Small intestine (tissue), 7 donors: ENCODE results near the gene CATSPERD. TPM values are rescaled to one million over a fixed set of nuclear protein-coding genes. Genes with fewer than 3 reads are reported as not detected.

Experiments used
- DNase-seq, 2 donors: peaks; one replicate each; pipeline versions ENCODE4 v3.0.0 to v3.0.0-alpha.2; 2013
- FAIRE-seq: peaks from 2 replicates; lab custom pipeline; 2012; peaks lifted over from hg19 to GRCh38; lab: Jason Lieb, UNC
- H3K27ac ChIP-seq, 3 donors: one replicate each; pipeline ENCODE4 v1.5.1; 2013; ENCODE audit warnings: low read length in 2 of 3, mild to moderate bottlenecking in 2 of 3, control low read depth in 1 of 3, inconsistent platforms in 1 of 3, low read depth in 1 of 3, moderate library complexity in 1 of 3
- H3K27me3 ChIP-seq, 3 donors: one replicate each; pipeline ENCODE4 v1.6.1; 2013; ENCODE audit warnings: low read length in 3 of 3, inconsistent platforms in 1 of 3; ENCODE audit not compliant: control insufficient read depth in 3 of 3, insufficient read depth in 3 of 3
- H3K36me3 ChIP-seq, 3 donors: one replicate each; pipeline ENCODE4 v1.6.1; 2013; ENCODE audit warnings: low read length in 3 of 3, inconsistent platforms in 1 of 3, low read depth in 1 of 3, mild to moderate bottlenecking in 1 of 3, moderate library complexity in 1 of 3; ENCODE audit not compliant: control insufficient read depth in 3 of 3, insufficient read depth in 2 of 3
- H3K4me1 ChIP-seq, 3 donors: one replicate each; pipeline ENCODE4 v1.6.1; 2013; ENCODE audit warnings: low read length in 2 of 3, inconsistent platforms in 1 of 3, low read depth in 1 of 3, mild to moderate bottlenecking in 1 of 3, moderate library complexity in 1 of 3; ENCODE audit not compliant: control insufficient read depth in 3 of 3, insufficient read depth in 2 of 3
- H3K4me3 ChIP-seq, 3 donors: one replicate each; pipeline ENCODE4 v1.5.1; 2013; ENCODE audit warnings: low read length in 3 of 3, control low read depth in 1 of 3, inconsistent platforms in 1 of 3, low read depth in 1 of 3, mild to moderate bottlenecking in 1 of 3, moderate library complexity in 1 of 3
- H3K9me3 ChIP-seq, 2 donors: one replicate each; pipeline ENCODE4 v1.6.1; 2013; ENCODE audit warnings: low read depth in 1 of 2, low read length in 1 of 2; ENCODE audit not compliant: control insufficient read depth in 2 of 2, insufficient read depth in 1 of 2
- WGBS, 3 donors: extraction: QIAGEN DNeasy Blood & Tissue Kit; methylation state at CpG; one replicate each; pipeline ENCODE4 v1.1.7; 2013; 5-methylcytosine and 5-hydroxymethylcytosine counted together
- polyA plus RNA-seq, 4 donors: library from polyadenylated mRNA; stranded (reverse) in 3 of 4; unstranded in 1 of 4; fragments of 200-250 nt in 3 of 4; fragments of 120-200 nt in 1 of 4; gene quantifications; one replicate each; pipeline versions ENCODE4 v1.2.1 to v1.2.3, GENCODE V29; 2013
- donor health status: healthy with polysubstance abuse.
- donor health status: control.
- donor health status: control.
- donor health status: Bipolar disorder and iron deficiency.
- donor health status: healthy.

CATSPERD gene
- polyA plus RNA-seq, 4 donors = not detected

GRCh38 chr19:5804516-5805461 is 84.4 kb downstream of the CATSPERD start, which contains the start of gene NRTN:
NRTN (plus strand) TSS chr19:5805067; CDS start chr19:5824166, 19,099 bp downstream.
- peak; percentile 40 to 45 for DNase-seq
- Histone ChIP-seq H3K4me1 (peaks cover 0 to 27% (median 4%) of the 10 kb centered on the region in 3 donors), H3K9me3 (no peaks in the 10 kb centered on the region), H3K4me3 (peak within 1 kb of the TSS; percentile 38 to 57 (median 39)), H3K27ac (peak within 1 kb of the TSS in 1 of 3 donors; percentile 72), H3K36me3 (peaks cover 0 to 2% (median 0%) of the 10 kb centered on the region in 3 donors), H3K27me3 (peaks cover 0 to 21% (median 3%) of the 10 kb centered on the region in 3 donors)
- WGBS, 3 donors = 1 to 3% (median 2%) methylated on average over 33 to 106 of the region's 107 CpGs
- FAIRE-seq = no peak

GRCh38 chr19:5805462-5806132 is 85.2 kb downstream of the CATSPERD start:
- no peak for FAIRE-seq
- H3K9me3 ChIP-seq = no peaks in the 10 kb centered on the region
- WGBS, 3 donors = 2 to 3% (median 3%) methylated on average over 43 to 46 of the region's 46 CpGs
- H3K27ac ChIP-seq = peak overlapping the region in 1 of 3 donors; percentile 72
- peaks cover 0 to 21% (median 3%) of the 10 kb centered on the region in 3 donors for H3K27me3 ChIP-seq
- H3K36me3 ChIP-seq = peaks cover 0 to 2% (median 0%) of the 10 kb centered on the region in 3 donors
- peaks cover 0 to 27% (median 0%) of the 10 kb centered on the region in 3 donors for H3K4me1 ChIP-seq
- peak; percentile 79 to 84 for DNase-seq
- H3K4me3 ChIP-seq = peak overlapping the region in 2 of 3 donors; percentile 38 to 57

GRCh38 chr19:5806133-5806489 is 85.7 kb downstream of the CATSPERD start:
- Histone ChIP-seq H3K9me3 (no peaks in the 10 kb centered on the region), H3K4me3 (no peak overlapping the region), H3K27ac (no peak overlapping the region), H3K4me1 (peaks cover 0 to 27% (median 0%) of the 10 kb centered on the region in 3 donors), H3K27me3 (peaks cover 0 to 21% (median 3%) of the 10 kb centered on the region in 3 donors), H3K36me3 (peaks cover 0 to 2% (median 0%) of the 10 kb centered on the region in 3 donors)
- no peak for FAIRE-seq
- no peak for DNase-seq
- 25 to 38% (median 29%) methylated on average over 6 of the region's 6 CpGs for WGBS, 3 donors

GRCh38 chr19:5806905-5807304 is 86.5 kb downstream of the CATSPERD start:
- Histone ChIP-seq H3K36me3 (peaks cover 0 to 2% (median 0%) of the 10 kb centered on the region in 3 donors), H3K27ac (no peak overlapping the region), H3K27me3 (peaks cover 0 to 21% (median under 1%) of the 10 kb centered on the region in 3 donors), H3K4me3 (no peak overlapping the region), H3K4me1 (peaks cover 0 to 27% (median 0%) of the 10 kb centered on the region in 3 donors), H3K9me3 (no peaks in the 10 kb centered on the region)
- FAIRE-seq = no peak
- no peak for DNase-seq
- WGBS, 3 donors = 95 to 99% (median 98%) methylated on average over 5 of the region's 5 CpGs

- Histone ChIP-seq H3K4me3 (no peak overlapping the region), H3K9me3 (no peaks in the 10 kb centered on the region), H3K27me3 (peaks cover 0 to 17% (median 0%) of the 10 kb centered on the region in 3 donors), H3K4me1 (peaks cover 0 to 20% (median 0%) of the 10 kb centered on the region in 3 donors), H3K27ac (no peak overlapping the region), H3K36me3 (peaks cover 0 to 2% (median 0%) of the 10 kb centered on the region in 3 donors)
- WGBS, 3 donors = 79 to 89% (median 85%) methylated on average over 20 to 21 of the region's 21 CpGs
- FAIRE-seq (no peak), DNase-seq (no peak)
Measured at GRCh38 chr19:5808120-5808816, 87.8 kb downstream of the CATSPERD start.

GRCh38 chr19:5809053-5809452 is 88.6 kb downstream of the CATSPERD start:
- 87 to 90% (median 88%) methylated on average over 9 of the region's 9 CpGs for WGBS, 3 donors
- no peak overlapping the region for H3K27ac ChIP-seq
- peaks cover 0 to 15% (median 0%) of the 10 kb centered on the region in 3 donors for H3K4me1 ChIP-seq

GRCh38 chr19:5809469-5809868 is 89.0 kb downstream of the CATSPERD start:
- Histone ChIP-seq H3K36me3 (peaks cover 0 to 2% (median 0%) of the 10 kb centered on the region in 3 donors), H3K27ac (no peak overlapping the region), H3K4me1 (peaks cover 0 to 11% (median 0%) of the 10 kb centered on the region in 3 donors), H3K4me3 (no peak overlapping the region), H3K9me3 (no peaks in the 10 kb centered on the region), H3K27me3 (peaks cover 0 to 12% (median 0%) of the 10 kb centered on the region in 3 donors)
- FAIRE-seq (no peak), DNase-seq (no peak)
- WGBS, 3 donors = 75 to 82% (median 78%) methylated on average over 10 of the region's 10 CpGs

More at GRCh38 chr19:5809053-5809452, 88.6 kb downstream of the CATSPERD start:
- no peak overlapping the region for H3K4me3 ChIP-seq
- FAIRE-seq = no peak
- peaks cover 0 to 16% (median 0%) of the 10 kb centered on the region in 3 donors for H3K27me3 ChIP-seq
- no peaks in the 10 kb centered on the region for H3K9me3 ChIP-seq
- DNase-seq = no peak
- H3K36me3 ChIP-seq = peaks cover 0 to 2% (median 0%) of the 10 kb centered on the region in 3 donors
